SJCRH30 (cell line): Measurements from ENCODE around the gene RMDN2. TPM values are rescaled to one million over a fixed set of nuclear protein-coding genes. Genes with fewer than 3 reads are reported as not detected.

Experiments used
- DNase-seq, 2 experiments: peaks; one replicate each; pipeline ENCODE4 v3.0.0-alpha.2; 2015 to 2020
- H3K27ac ChIP-seq: fragments of 250-450 bp; sonication (Bioruptor Pico); 2 replicates; pipeline ENCODE4 v1.5.1; 2020; ENCODE audit warnings: mild to moderate bottlenecking, moderate library complexity
- H3K27me3 ChIP-seq: fragments of 250-450 bp; sonication (Bioruptor Pico); 2 replicates; pipeline ENCODE4 v1.5.1; 2020; ENCODE audit warnings: mild to moderate bottlenecking, moderate library complexity
- H3K36me3 ChIP-seq: fragments of 250-450 bp; sonication (Bioruptor Pico); 2 replicates; pipeline ENCODE4 v1.5.1; 2020; ENCODE audit warnings: mild to moderate bottlenecking, moderate library complexity
- H3K4me1 ChIP-seq: fragments of 250-450 bp; sonication (Bioruptor Pico); 2 replicates; pipeline ENCODE4 v1.5.1; 2020; ENCODE audit warnings: mild to moderate bottlenecking, moderate library complexity
- H3K4me3 ChIP-seq: fragments of 250-450 bp; sonication (Bioruptor Pico); 2 replicates; pipeline ENCODE4 v1.5.1; 2020; ENCODE audit warnings: mild to moderate bottlenecking, moderate library complexity
- H3K9me3 ChIP-seq: fragments of 250-450 bp; sonication (Bioruptor Pico); replicated peaks from 2 replicates; pipeline ENCODE4 v1.5.1; 2020; ENCODE audit warnings: mild to moderate bottlenecking, moderate library complexity
- total RNA-seq: library from RNA; depleted of rRNA; stranded (reverse); fragments of >200 nt; shearing (Covaris generic); gene quantifications from 2 replicates; pipeline ENCODE4 v1.2.3, GENCODE V29; 2014; rRNA removed

The RMDN2 gene
- total RNA-seq = 1.5 and 2.1 TPM in 2 replicates

GRCh38 chr2:37925063-37925897 lies at the start of gene RMDN2:
Gene RMDN2 (plus strand): TSS chr2:37925287. CDS start chr2:37929278, 3,991 bp downstream.
- Histone ChIP-seq H3K27ac (peak within 1 kb of the TSS; percentile 49), H3K9me3 (no peaks in the 10 kb centered on the region), H3K4me1 (peaks cover 14% of the 10 kb centered on the region), H3K27me3 (peaks cover 3% of the 10 kb centered on the region; the same call in 1 of the 2 replicates), H3K36me3 (no peaks in the 10 kb centered on the region), H3K4me3 (peak within 1 kb of the TSS; percentile 70)
- peak; percentile 98 to 99 for DNase-seq

- DNase-seq = no peak
- Histone ChIP-seq H3K36me3 (no peaks in the 10 kb centered on the region), H3K27ac (no peak overlapping the region), H3K4me3 (no peak overlapping the region), H3K27me3 (no peaks in the 10 kb centered on the region), H3K4me1 (peaks cover 28% of the 10 kb centered on the region), H3K9me3 (no peaks in the 10 kb centered on the region)
Measured at GRCh38 chr2:37875403-37875906, 49.6 kb upstream of the RMDN2 start.

GRCh38 chr2:37876227-37876626 lies 48.9 kb upstream of the RMDN2 start:
- H3K4me3 ChIP-seq = no peak overlapping the region
- peaks cover 24% of the 10 kb centered on the region for H3K4me1 ChIP-seq
- H3K27ac ChIP-seq = no peak overlapping the region
- no peaks in the 10 kb centered on the region for H3K27me3 ChIP-seq
- no peaks in the 10 kb centered on the region for H3K36me3 ChIP-seq
- H3K9me3 ChIP-seq = no peaks in the 10 kb centered on the region
- DNase-seq = peak in 1 of 2 experiments; percentile 45

- H3K4me3 ChIP-seq = no peak overlapping the region
- H3K4me1 ChIP-seq = peaks cover 12% of the 10 kb centered on the region
- no peaks in the 10 kb centered on the region for H3K9me3 ChIP-seq
- H3K27me3 ChIP-seq = no peaks in the 10 kb centered on the region
- no peaks in the 10 kb centered on the region for H3K36me3 ChIP-seq
- no peak overlapping the region for H3K27ac ChIP-seq
- peak; percentile 48 to 92 for DNase-seq
Measured at GRCh38 chr2:37877457-37878315, 47.4 kb upstream of the RMDN2 start.

GRCh38 chr2:37878536-37878935 lies 46.6 kb upstream of the RMDN2 start:
- no peaks in the 10 kb centered on the region for H3K9me3 ChIP-seq
- no peaks in the 10 kb centered on the region for H3K36me3 ChIP-seq
- H3K27me3 ChIP-seq = no peaks in the 10 kb centered on the region
- peaks cover 11% of the 10 kb centered on the region for H3K4me1 ChIP-seq
- no peak overlapping the region for H3K27ac ChIP-seq
- no peak overlapping the region for H3K4me3 ChIP-seq
- no peak for DNase-seq

GRCh38 chr2:37880551-37880950 lies 44.5 kb upstream of the RMDN2 start:
- Histone ChIP-seq H3K27ac (no peak overlapping the region), H3K36me3 (no peaks in the 10 kb centered on the region), H3K4me3 (no peak overlapping the region), H3K4me1 (peaks cover 9% of the 10 kb centered on the region), H3K27me3 (no peaks in the 10 kb centered on the region), H3K9me3 (no peaks in the 10 kb centered on the region)
- DNase-seq = no peak

GRCh38 chr2:37881397-37881796 lies 43.7 kb upstream of the RMDN2 start:
- Histone ChIP-seq H3K36me3 (no peaks in the 10 kb centered on the region), H3K27ac (no peak overlapping the region), H3K27me3 (no peaks in the 10 kb centered on the region), H3K9me3 (no peaks in the 10 kb centered on the region), H3K4me3 (no peak overlapping the region), H3K4me1 (peaks cover 5% of the 10 kb centered on the region)
- no peak for DNase-seq

- Histone ChIP-seq H3K27ac (no peak overlapping the region), H3K36me3 (no peaks in the 10 kb centered on the region), H3K4me1 (peaks cover 3% of the 10 kb centered on the region; the same call in 1 of the 2 replicates), H3K27me3 (no peaks in the 10 kb centered on the region), H3K4me3 (no peak overlapping the region), H3K9me3 (no peaks in the 10 kb centered on the region)
- DNase-seq = no peak
Measured at GRCh38 chr2:37882036-37882435, 43.1 kb upstream of the RMDN2 start.

- Histone ChIP-seq H3K9me3 (no peaks in the 10 kb centered on the region), H3K4me1 (no peaks in the 10 kb centered on the region), H3K36me3 (no peaks in the 10 kb centered on the region), H3K27ac (no peak overlapping the region), H3K27me3 (no peaks in the 10 kb centered on the region), H3K4me3 (no peak overlapping the region)
- DNase-seq = no peak
Measured at GRCh38 chr2:37883518-37883917, 41.6 kb upstream of the RMDN2 start.

- H3K36me3 ChIP-seq = no peaks in the 10 kb centered on the region
- DNase-seq = no peak
- H3K4me1 ChIP-seq = no peaks in the 10 kb centered on the region
- H3K4me3 ChIP-seq = no peak overlapping the region
- H3K27me3 ChIP-seq = no peaks in the 10 kb centered on the region
- no peaks in the 10 kb centered on the region for H3K9me3 ChIP-seq
- no peak overlapping the region for H3K27ac ChIP-seq
Measured at GRCh38 chr2:37885329-37885993, 39.6 kb upstream of the RMDN2 start.

- no peak for DNase-seq
- Histone ChIP-seq H3K27me3 (no peaks in the 10 kb centered on the region), H3K27ac (no peak overlapping the region), H3K9me3 (no peaks in the 10 kb centered on the region), H3K36me3 (no peaks in the 10 kb centered on the region), H3K4me1 (no peaks in the 10 kb centered on the region), H3K4me3 (no peak overlapping the region)
Measured at GRCh38 chr2:37886745-37887144, 38.3 kb upstream of the RMDN2 start.

GRCh38 chr2:37887286-37887685 lies 37.8 kb upstream of the RMDN2 start:
- no peak overlapping the region for H3K27ac ChIP-seq
- H3K36me3 ChIP-seq = no peaks in the 10 kb centered on the region
- no peak for DNase-seq
- H3K4me3 ChIP-seq = no peak overlapping the region
- no peaks in the 10 kb centered on the region for H3K27me3 ChIP-seq
- no peaks in the 10 kb centered on the region for H3K9me3 ChIP-seq
- H3K4me1 ChIP-seq = no peaks in the 10 kb centered on the region

GRCh38 chr2:37890893-37891495 lies 34.1 kb upstream of the RMDN2 start:
- no peaks in the 10 kb centered on the region for H3K27me3 ChIP-seq
- DNase-seq = peak; percentile 73 to 92
- H3K9me3 ChIP-seq = no peaks in the 10 kb centered on the region
- no peak overlapping the region for H3K27ac ChIP-seq
- H3K36me3 ChIP-seq = no peaks in the 10 kb centered on the region
- no peaks in the 10 kb centered on the region for H3K4me1 ChIP-seq
- H3K4me3 ChIP-seq = no peak overlapping the region

- Histone ChIP-seq H3K36me3 (no peaks in the 10 kb centered on the region), H3K4me3 (no peak overlapping the region), H3K9me3 (no peaks in the 10 kb centered on the region), H3K27me3 (0 out of 2 replicates have a peak, but pooled peaks cover 3% of the 10 kb centered on the region), H3K4me1 (no peaks in the 10 kb centered on the region), H3K27ac (no peak overlapping the region)
- no peak for DNase-seq
Measured at GRCh38 chr2:37891846-37892435, 33.1 kb upstream of the RMDN2 start.
